RWPE2 (cell line): Measurements from ENCODE around the gene NTPCR.

Experiments
- ATAC-seq: fragments of 200-7000 bp; cut with Tn5 transposase; 3 replicates; pipeline ENCODE4 v1.9.1; 2021; ENCODE audit warnings: low read depth
- DNase-seq: peaks from one replicate; pipeline ENCODE4 v3.0.0-alpha.2; 2020; ENCODE audit warnings: low spot score
- H3K27ac ChIP-seq: fragments of 450-650 bp; 2 replicates; pipeline ENCODE4 v1.5.1; 2017; ENCODE audit warnings: mild to moderate bottlenecking; ENCODE audit not compliant: poor library complexity, severe bottlenecking
- H3K27me3 ChIP-seq: fragments of 250-450 bp; sonication (Bioruptor Pico); 2 replicates; pipeline ENCODE4 v1.5.1; 2021; ENCODE audit warnings: mild to moderate bottlenecking, moderate library complexity; ENCODE audit not compliant: insufficient read depth, poor library complexity, severe bottlenecking
- H3K36me3 ChIP-seq: fragments of 250-450 bp; sonication (Bioruptor Pico); 2 replicates; pipeline ENCODE4 v1.5.1; 2020; ENCODE audit warnings: low read depth, mild to moderate bottlenecking, moderate library complexity
- H3K4me1 ChIP-seq: fragments of 250-450 bp; sonication (Bioruptor Pico); 2 replicates; pipeline ENCODE4 v1.5.1; 2021; ENCODE audit warnings: mild to moderate bottlenecking, moderate library complexity; ENCODE audit not compliant: insufficient read depth, poor library complexity, severe bottlenecking
- H3K4me3 ChIP-seq: fragments of 250-450 bp; sonication (Bioruptor Pico); 2 replicates; pipeline ENCODE4 v1.5.1; 2021; ENCODE audit warnings: mild to moderate bottlenecking, moderate library complexity; ENCODE audit not compliant: severe bottlenecking
- H3K9me3 ChIP-seq: fragments of 250-450 bp; sonication (Bioruptor Pico); 2 replicates; pipeline ENCODE4 v1.5.1; 2021; ENCODE audit warnings: mild to moderate bottlenecking, moderate library complexity; ENCODE audit not compliant: severe bottlenecking
- TF ChIP-seq, protein P1 (sequence below): fragments of 450-650 bp; IDR thresholded peaks from one replicate; pipeline ENCODE4 v1.5.1; 2017; ENCODE audit warnings: mild to moderate bottlenecking, moderate library complexity; ENCODE audit not compliant: poor library complexity, severe bottlenecking

Gene NTPCR

GRCh38 chr1:232962761-232963745 is 12.6 kb downstream of the NTPCR start:
- no peak for DNase-seq
- peaks cover 8% of the 10 kb centered on the region; the same call in 1 of the 2 replicates for H3K36me3 ChIP-seq
- no peak overlapping the region for H3K27ac ChIP-seq
- no peak overlapping the region for H3K4me3 ChIP-seq
- H3K4me1 ChIP-seq, result no peaks in the 10 kb centered on the region
- no peak for ATAC-seq
- no peaks in the 10 kb centered on the region for H3K27me3 ChIP-seq
- TF ChIP-seq, protein P1, sequence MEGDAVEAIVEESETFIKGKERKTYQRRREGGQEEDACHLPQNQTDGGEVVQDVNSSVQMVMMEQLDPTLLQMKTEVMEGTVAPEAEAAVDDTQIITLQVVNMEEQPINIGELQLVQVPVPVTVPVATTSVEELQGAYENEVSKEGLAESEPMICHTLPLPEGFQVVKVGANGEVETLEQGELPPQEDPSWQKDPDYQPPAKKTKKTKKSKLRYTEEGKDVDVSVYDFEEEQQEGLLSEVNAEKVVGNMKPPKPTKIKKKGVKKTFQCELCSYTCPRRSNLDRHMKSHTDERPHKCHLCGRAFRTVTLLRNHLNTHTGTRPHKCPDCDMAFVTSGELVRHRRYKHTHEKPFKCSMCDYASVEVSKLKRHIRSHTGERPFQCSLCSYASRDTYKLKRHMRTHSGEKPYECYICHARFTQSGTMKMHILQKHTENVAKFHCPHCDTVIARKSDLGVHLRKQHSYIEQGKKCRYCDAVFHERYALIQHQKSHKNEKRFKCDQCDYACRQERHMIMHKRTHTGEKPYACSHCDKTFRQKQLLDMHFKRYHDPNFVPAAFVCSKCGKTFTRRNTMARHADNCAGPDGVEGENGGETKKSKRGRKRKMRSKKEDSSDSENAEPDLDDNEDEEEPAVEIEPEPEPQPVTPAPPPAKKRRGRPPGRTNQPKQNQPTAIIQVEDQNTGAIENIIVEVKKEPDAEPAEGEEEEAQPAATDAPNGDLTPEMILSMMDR, result no peak
- no peaks in the 10 kb centered on the region for H3K9me3 ChIP-seq

DNA sequence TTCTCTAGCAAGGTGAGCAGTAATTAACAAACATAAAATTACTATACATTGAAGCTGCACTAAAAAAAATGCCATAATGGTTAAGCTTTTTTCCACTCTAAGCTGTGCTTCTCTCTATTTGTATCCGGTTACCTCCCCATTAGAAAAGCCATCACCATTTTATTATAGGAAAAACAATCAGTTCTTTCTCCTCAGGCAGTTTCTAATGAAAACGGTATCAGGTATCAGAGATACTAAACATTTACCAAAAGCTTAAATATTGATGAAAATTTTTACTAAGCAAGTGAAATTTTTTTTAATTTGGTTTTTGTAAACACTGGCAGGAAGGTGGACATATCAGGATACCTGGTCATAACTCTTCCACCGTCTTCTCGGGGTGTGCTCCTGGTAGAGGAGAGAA is 14.2 kb downstream of the NTPCR start:
- no peaks in the 10 kb centered on the region for H3K27me3 ChIP-seq
- no peak overlapping the region for H3K27ac ChIP-seq
- no peaks in the 10 kb centered on the region for H3K4me1 ChIP-seq
- H3K9me3 ChIP-seq, result no peaks in the 10 kb centered on the region
- DNase-seq (no peak), ATAC-seq (no peak)
- H3K4me3 ChIP-seq, result no peak overlapping the region
- 0 out of 2 replicates have a peak, but pooled peaks cover 5% of the 10 kb centered on the region for H3K36me3 ChIP-seq
- TF ChIP-seq, protein P1, result no peak

DNA sequence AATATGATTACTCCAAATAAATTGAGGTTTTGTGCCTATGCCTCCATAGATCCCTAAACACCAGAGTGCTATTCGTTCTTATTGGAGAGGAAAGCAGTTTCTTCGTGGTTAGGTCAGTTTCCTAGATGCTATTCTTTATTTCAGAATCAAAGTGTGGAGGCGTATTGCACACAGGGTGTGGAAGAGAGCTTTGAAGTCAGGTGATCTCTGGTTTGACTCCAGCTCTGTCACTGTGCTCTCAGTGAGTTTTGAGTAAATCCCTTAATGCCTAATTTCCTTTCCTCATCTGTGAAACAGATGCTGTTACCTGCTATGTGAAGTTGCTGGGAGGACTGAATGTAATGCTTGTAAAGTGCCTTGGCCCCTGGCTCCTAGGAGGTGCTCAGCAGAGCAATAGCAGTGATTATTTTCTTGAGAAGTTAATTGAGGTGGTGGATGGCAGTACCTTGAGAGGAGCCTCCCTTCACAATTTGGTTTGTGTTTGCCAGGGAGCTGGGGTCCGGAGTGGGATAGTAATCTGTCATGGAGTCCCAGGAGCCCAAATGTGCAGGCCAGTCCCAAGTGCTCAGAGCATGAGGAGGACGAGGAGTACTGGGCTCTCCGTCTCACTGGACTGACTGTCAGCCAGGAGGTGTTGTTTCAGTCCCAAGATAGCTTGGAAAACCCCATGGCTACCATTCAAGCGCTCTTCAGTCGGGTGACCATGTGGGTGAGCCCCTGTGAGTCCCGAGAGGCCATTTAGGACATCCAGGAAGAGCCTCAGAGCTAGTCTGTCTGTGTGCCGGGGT is 14.9 kb downstream of the NTPCR start:
- no peak overlapping the region for H3K27ac ChIP-seq
- no peak for ATAC-seq
- no peaks in the 10 kb centered on the region for H3K4me1 ChIP-seq

GRCh38 chr1:232965912-232966217 is 15.5 kb downstream of the NTPCR start:
- H3K9me3 ChIP-seq, result no peaks in the 10 kb centered on the region
- H3K27me3 ChIP-seq, result no peaks in the 10 kb centered on the region
- DNase-seq (no peak), ATAC-seq (no peak)
- 0 out of 2 replicates have a peak, but pooled peaks cover 5% of the 10 kb centered on the region for H3K36me3 ChIP-seq
- no peak overlapping the region for H3K4me3 ChIP-seq
- no peaks in the 10 kb centered on the region for H3K4me1 ChIP-seq
- H3K27ac ChIP-seq, result no peak overlapping the region
- TF ChIP-seq, protein P1, result no peak

More for the DNA sequence above, 14.9 kb downstream of the NTPCR start:
- TF ChIP-seq, protein P1, result no peak
- no peak for DNase-seq
- no peak overlapping the region for H3K4me3 ChIP-seq
- H3K9me3 ChIP-seq, result no peaks in the 10 kb centered on the region
- no peaks in the 10 kb centered on the region for H3K27me3 ChIP-seq
- H3K36me3 ChIP-seq, result 0 out of 2 replicates have a peak, but pooled peaks cover 5% of the 10 kb centered on the region
